Fibroblast of the conjunctiva (primary cell): ENCODE data around the gene CDPF1.
"Not testable (repeated sequence)": the region's sequence is repeated elsewhere in the genome, so short reads cannot be mapped to it uniquely, and the experiment has no call there.

ENCODE experiments used
- DNase-seq: peaks from one replicate; pipeline ENCODE4 v3.0.0-alpha.2; 2010; ENCODE audit warnings: low read depth

CDPF1 gene

GRCh38 chr22:46281866-46282678 lies 32.0 kb upstream of the CDPF1 start:
- no peak for DNase-seq

GRCh38 chr22:46280999-46281623 lies 31.0 kb upstream of the CDPF1 start:
- no peak for DNase-seq

GRCh38 chr22:46280063-46280817 lies 30.1 kb upstream of the CDPF1 start:
- no peak for DNase-seq

- no peak for DNase-seq
These were observed 28.9 kb upstream of the CDPF1 start for GRCh38 chr22:46278656-46279645.

GRCh38 chr22:46276563-46276962 lies 26.5 kb upstream of the CDPF1 start:
- no peak for DNase-seq

- DNase-seq: no peak
These were observed 25.5 kb upstream of the CDPF1 start for GRCh38 chr22:46275455-46276122.

GRCh38 chr22:46274381-46274780 lies 24.3 kb upstream of the CDPF1 start:
- no peak for DNase-seq

- DNase-seq: no peak
These were observed 23.5 kb upstream of the CDPF1 start for GRCh38 chr22:46273432-46274148.

GRCh38 chr22:46272762-46273431 lies 22.8 kb upstream of the CDPF1 start:
- no peak for DNase-seq

- DNase-seq: no peak
These were observed 22.1 kb upstream of the CDPF1 start for GRCh38 chr22:46272196-46272595.

GRCh38 chr22:46269564-46269963 lies 19.5 kb upstream of the CDPF1 start:
- no peak for DNase-seq

- DNase-seq: peak; percentile 55
These were observed 17.6 kb upstream of the CDPF1 start, which contains the start of gene TTC38 for GRCh38 chr22:46267431-46268279. Gene TTC38 (plus strand): TSS chr22:46268008. CDS start chr22:46268040, 32 bp downstream.

- DNase-seq: not testable (repeated sequence)
These were observed 15.5 kb upstream of the CDPF1 start for GRCh38 chr22:46265627-46266026.

- not testable (repeated sequence) for DNase-seq
These were observed 14.4 kb upstream of the CDPF1 start for GRCh38 chr22:46264520-46264919.

GRCh38 chr22:46263216-46263590 lies 13.1 kb upstream of the CDPF1 start, which contains the start of gene PKDREJ:
Gene PKDREJ (minus strand): TSS chr22:46263343. CDS start chr22:46263322, 21 bp downstream.
- no peak for DNase-seq

- peak; percentile 16 for DNase-seq
These were observed 12.5 kb upstream of the CDPF1 start for GRCh38 chr22:46262449-46263215.

GRCh38 chr22:46260038-46260437 lies 9.9 kb upstream of the CDPF1 start:
- DNase-seq: no peak

GRCh38 chr22:46259374-46259773 lies 9.3 kb upstream of the CDPF1 start:
- no peak for DNase-seq
